ENCODE data around the gene SLC30A10. TPM values are rescaled to one million over a fixed set of nuclear protein-coding genes. Genes with fewer than 3 reads are reported as not detected.

Gene SLC30A10
- total RNA-seq, 1 experiment from 2014 or later: not detected

Other genes with a start within 250 kb of the SLC30A10 start
- gene EPRS1, start 117.9 kb upstream of the SLC30A10 start, total RNA-seq (2014; rRNA removed; shearing (Covaris generic)): 48.9 and 58.9 TPM in 2 replicates
- 14.8 and 21.0 TPM in 2 replicates for gene BPNT1, start 161.2 kb upstream of the SLC30A10 start, total RNA-seq (2014; rRNA removed; shearing (Covaris generic))
- 130 and 147 TPM in 2 replicates for gene IARS2, start 165.6 kb upstream of the SLC30A10 start, total RNA-seq (2014; rRNA removed; shearing (Covaris generic))

All from G401 (cell line).